ENCODE measurements around the gene RAC3.
A peak's percentile ranks its signal among the peaks of the same experiment; 100 is the strongest.

The RAC3 gene

GRCh38 chr17:82013772-82014321 lies 17.6 kb upstream of the RAC3 start:
- DNase-seq, result no peak

GRCh38 chr17:82014432-82014831 lies 17.0 kb upstream of the RAC3 start:
- DNase-seq, result no peak

- DNase-seq, result no peak
Measured at GRCh38 chr17:82014971-82015310, 16.5 kb upstream of the RAC3 start.

- DNase-seq, result no peak
Measured at GRCh38 chr17:82015311-82015971, 16.0 kb upstream of the RAC3 start.

- no peak for DNase-seq
Measured at GRCh38 chr17:82016061-82016874, 15.2 kb upstream of the RAC3 start.

GRCh38 chr17:82016875-82017459 lies 14.5 kb upstream of the RAC3 start:
- no peak for DNase-seq

GRCh38 chr17:82017612-82018151 lies 13.8 kb upstream of the RAC3 start:
- DNase-seq, result no peak

- DNase-seq, result no peak
Measured at GRCh38 chr17:82018152-82018988, 13.1 kb upstream of the RAC3 start.

GRCh38 chr17:82018989-82019689 lies 12.3 kb upstream of the RAC3 start:
- DNase-seq, result no peak

GRCh38 chr17:82019690-82020571 lies 11.5 kb upstream of the RAC3 start:
- DNase-seq, result peak; percentile 10 to 16

GRCh38 chr17:82020572-82021106 lies 10.8 kb upstream of the RAC3 start:
- no peak for DNase-seq

- peak; percentile 11 to 35 for DNase-seq
Measured at GRCh38 chr17:82021107-82021899, 10.2 kb upstream of the RAC3 start.

- DNase-seq, result no peak
Measured at GRCh38 chr17:82021900-82022309, 9.6 kb upstream of the RAC3 start.

- no peak for DNase-seq
Measured at GRCh38 chr17:82022310-82022980, 9.0 kb upstream of the RAC3 start, which contains the start of gene CENPX. Gene CENPX, minus strand, starts transcription at chr17:82022878. Its CDS starts 17 bp downstream, at chr17:82022861.

GRCh38 chr17:82022981-82023446 lies 8.5 kb upstream of the RAC3 start, which contains the start of gene LRRC45:
Gene LRRC45, plus strand, starts transcription at chr17:82023305. Its CDS starts 339 bp downstream, at chr17:82023644.
- DNase-seq, result peak; percentile 93 to 100

- no peak for DNase-seq
Measured at GRCh38 chr17:82023447-82024241, 7.8 kb upstream of the RAC3 start.

- DNase-seq, result no peak
Measured at GRCh38 chr17:82024859-82025258, 6.6 kb upstream of the RAC3 start.
